ENCODE measurements around the gene MORN5.

Gene MORN5

GRCh38 chr9:122183501-122183900 is 23.8 kb downstream of the MORN5 start:
- no peak overlapping the region for H3K4me3 ChIP-seq (ENCODE audit: low read length)
- TF ChIP-seq ZNF274 (IDR thresholded peaks at IDR 0.05; ENCODE audit: low read depth, low read length): no peak

- no peak overlapping the region for H3K4me3 ChIP-seq (ENCODE audit: low read length)
- no peak for TF ChIP-seq ZNF274 (IDR thresholded peaks at IDR 0.05; ENCODE audit: low read depth, low read length)
Measured at GRCh38 chr9:122184551-122184950, 24.8 kb downstream of the MORN5 start.

GRCh38 chr9:122186301-122186700 is 26.6 kb downstream of the MORN5 start:
- TF ChIP-seq ZNF274 (IDR thresholded peaks at IDR 0.05; ENCODE audit: low read depth, low read length): no peak
- H3K4me3 ChIP-seq (ENCODE audit: low read length): no peak overlapping the region

GRCh38 chr9:122186777-122187470 is 27.2 kb downstream of the MORN5 start:
- TF ChIP-seq ZNF274 (IDR thresholded peaks at IDR 0.05; ENCODE audit: low read depth, low read length): no peak
- H3K4me3 ChIP-seq (ENCODE audit: low read length): no peak overlapping the region

- no peak overlapping the region for H3K4me3 ChIP-seq (ENCODE audit: low read length)
- TF ChIP-seq ZNF274 (IDR thresholded peaks at IDR 0.05; ENCODE audit: low read depth, low read length): no peak
Measured at GRCh38 chr9:122188369-122188768, 28.7 kb downstream of the MORN5 start.

GRCh38 chr9:122190597-122191381 is 31.1 kb downstream of the MORN5 start:
- TF ChIP-seq ZNF274 (IDR thresholded peaks at IDR 0.05; ENCODE audit: low read depth, low read length): no peak
- no peak overlapping the region for H3K4me3 ChIP-seq (ENCODE audit: low read length)

GRCh38 chr9:122191584-122191983 is 31.9 kb downstream of the MORN5 start:
- no peak overlapping the region for H3K4me3 ChIP-seq (ENCODE audit: low read length)
- TF ChIP-seq ZNF274 (IDR thresholded peaks at IDR 0.05; ENCODE audit: low read depth, low read length): no peak

GRCh38 chr9:122192261-122192875 is 32.7 kb downstream of the MORN5 start:
- H3K4me3 ChIP-seq (ENCODE audit: low read length): no peak overlapping the region
- no peak for TF ChIP-seq ZNF274 (IDR thresholded peaks at IDR 0.05; ENCODE audit: low read depth, low read length)

- no peak for TF ChIP-seq ZNF274 (IDR thresholded peaks at IDR 0.05; ENCODE audit: low read depth, low read length)
- H3K4me3 ChIP-seq (ENCODE audit: low read length): no peak overlapping the region
Measured at GRCh38 chr9:122192914-122193525, 33.3 kb downstream of the MORN5 start.

GRCh38 chr9:122193651-122194050 is 33.9 kb downstream of the MORN5 start:
- H3K4me3 ChIP-seq (ENCODE audit: low read length): no peak overlapping the region
- TF ChIP-seq ZNF274 (IDR thresholded peaks at IDR 0.05; ENCODE audit: low read depth, low read length): no peak

- no peak overlapping the region for H3K4me3 ChIP-seq (ENCODE audit: low read length)
- TF ChIP-seq ZNF274 (IDR thresholded peaks at IDR 0.05; ENCODE audit: low read depth, low read length): no peak
Measured at GRCh38 chr9:122195875-122196274, 36.2 kb downstream of the MORN5 start.

- no peak overlapping the region for H3K4me3 ChIP-seq (ENCODE audit: low read length)
- no peak for TF ChIP-seq ZNF274 (IDR thresholded peaks at IDR 0.05; ENCODE audit: low read depth, low read length)
Measured at GRCh38 chr9:122197426-122197825, 37.7 kb downstream of the MORN5 start.

GRCh38 chr9:122197882-122198281 is 38.2 kb downstream of the MORN5 start:
- H3K4me3 ChIP-seq (ENCODE audit: low read length): no peak overlapping the region
- TF ChIP-seq ZNF274 (IDR thresholded peaks at IDR 0.05; ENCODE audit: low read depth, low read length): no peak

GRCh38 chr9:122200960-122201595 is 41.4 kb downstream of the MORN5 start:
- TF ChIP-seq ZNF274 (IDR thresholded peaks at IDR 0.05; ENCODE audit: low read depth, low read length): no peak
- H3K4me3 ChIP-seq (ENCODE audit: low read length): no peak overlapping the region

Data from GM08714 (cell line).